OCI-M2 (cell line): Measurements from ENCODE around the gene ATAD1.
"Not testable (repeated sequence)": the region's sequence is repeated elsewhere in the genome, so short reads cannot be mapped to it uniquely, and the experiment has no call there.

ENCODE experiments used
- DNase-seq: peaks from one replicate; lab custom pipeline; 2025; ENCODE audit not compliant: unreplicated experiment; lab: John Stamatoyannopoulos, UW

ATAD1 gene

DNA sequence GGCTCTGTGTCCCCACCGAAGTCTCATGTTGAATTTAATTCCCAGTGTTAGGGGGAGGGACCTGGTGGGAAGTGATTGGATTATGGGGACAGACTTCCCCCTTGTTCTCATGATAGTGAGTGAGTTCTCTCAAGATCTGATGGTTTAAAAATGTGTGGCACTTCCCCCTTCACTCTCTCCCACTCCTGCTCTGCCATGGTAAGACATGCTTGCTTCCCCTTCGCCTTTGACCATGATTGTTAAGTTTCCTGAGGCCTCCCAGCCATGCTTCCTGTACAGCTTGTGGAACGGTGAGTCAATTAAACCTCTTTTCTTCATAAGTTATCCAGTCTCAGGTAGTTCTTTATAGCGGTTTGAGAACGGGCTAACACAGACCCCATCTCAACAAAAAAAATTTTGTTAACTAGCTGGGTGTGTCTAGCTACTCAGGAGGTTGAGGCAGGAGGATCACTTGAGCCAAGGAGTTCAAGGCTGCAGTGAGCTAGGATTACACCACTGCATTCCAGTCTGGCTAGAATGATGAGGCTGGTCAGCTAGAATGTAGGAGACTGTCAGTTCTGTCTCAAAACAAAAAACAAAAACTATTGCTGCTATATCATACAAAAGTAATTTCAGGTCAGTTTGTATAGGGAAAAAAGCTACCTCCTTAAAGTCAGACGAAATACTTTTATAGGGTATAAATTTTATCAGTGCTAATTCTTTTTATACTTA, 57.7 kb downstream of the ATAD1 start:
- DNase-seq = no peak

DNA sequence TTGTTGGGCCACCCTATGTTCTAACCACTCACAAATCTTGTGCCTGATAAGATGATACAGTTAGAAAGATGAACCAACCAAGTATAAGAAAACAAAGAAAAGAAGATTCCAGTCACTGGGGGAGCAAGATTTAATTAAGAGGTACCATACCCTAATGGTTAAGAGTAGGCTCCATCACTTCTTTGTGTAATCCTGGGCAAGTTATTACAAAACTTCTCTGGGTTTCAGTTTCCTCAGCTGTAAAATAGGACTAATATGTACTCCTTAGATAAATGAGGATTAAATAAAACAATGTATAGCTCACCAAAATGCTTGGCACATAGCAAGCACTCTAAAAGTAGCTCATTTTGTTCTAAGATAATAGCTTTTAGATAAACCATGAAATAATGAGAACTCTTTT, 58.5 kb downstream of the ATAD1 start:
- DNase-seq = no peak

DNA sequence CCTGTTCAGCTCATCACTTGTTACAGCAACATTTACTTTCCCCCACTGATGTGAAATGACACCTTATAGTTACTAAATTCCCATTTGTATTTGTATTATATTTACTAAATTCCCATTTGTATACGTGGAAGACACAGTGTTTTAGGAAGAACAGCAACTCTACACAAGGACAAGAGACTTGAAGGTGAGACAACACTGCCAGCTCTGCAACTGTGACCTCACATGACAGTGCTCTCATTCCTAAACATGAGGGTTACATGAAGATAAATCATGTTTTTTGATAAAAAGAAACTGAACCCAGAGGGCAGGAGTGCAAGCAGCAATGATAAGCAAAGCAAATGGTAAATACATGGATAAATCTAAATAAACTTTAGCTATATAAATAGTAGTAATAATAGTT, 60.3 kb downstream of the ATAD1 start:
- no peak for DNase-seq

DNA sequence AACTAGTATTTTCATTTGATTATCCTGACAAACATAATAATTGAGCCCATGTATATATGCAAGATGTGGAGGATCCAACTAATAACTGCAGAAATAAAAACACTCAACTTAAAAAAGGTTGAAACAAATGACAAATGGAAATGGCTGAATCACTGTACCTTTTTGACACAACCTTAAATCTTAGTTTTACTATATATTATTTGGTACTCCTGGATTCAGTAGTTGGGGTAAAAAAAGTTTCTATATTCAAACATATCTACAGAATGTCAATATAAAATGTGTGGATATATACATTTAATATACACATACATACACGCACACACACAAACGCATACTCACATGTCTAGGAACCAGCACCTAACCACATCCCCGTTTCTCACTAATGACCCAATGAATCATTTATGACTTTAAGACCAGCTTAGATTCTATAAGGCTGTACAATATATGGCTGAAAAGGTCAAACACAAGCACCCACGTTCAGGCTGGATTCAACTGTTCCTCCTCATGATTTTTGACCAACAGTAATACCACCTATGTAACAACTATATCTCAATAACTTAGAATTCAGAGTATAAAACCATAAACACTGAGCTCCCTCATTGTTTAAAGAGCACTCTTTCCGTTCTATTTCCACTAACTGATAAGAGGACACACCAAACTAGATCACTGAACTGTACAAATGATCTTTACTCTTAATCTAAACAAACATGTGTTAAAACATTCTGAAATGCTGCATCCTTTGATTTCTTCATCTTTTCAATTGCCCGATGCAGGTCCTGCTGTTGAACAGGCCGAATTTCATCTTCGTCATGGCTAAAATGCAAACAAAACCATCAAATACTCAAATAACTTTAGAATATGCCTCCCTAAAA, 63.8 kb downstream of the ATAD1 start:
- no peak for DNase-seq

DNA sequence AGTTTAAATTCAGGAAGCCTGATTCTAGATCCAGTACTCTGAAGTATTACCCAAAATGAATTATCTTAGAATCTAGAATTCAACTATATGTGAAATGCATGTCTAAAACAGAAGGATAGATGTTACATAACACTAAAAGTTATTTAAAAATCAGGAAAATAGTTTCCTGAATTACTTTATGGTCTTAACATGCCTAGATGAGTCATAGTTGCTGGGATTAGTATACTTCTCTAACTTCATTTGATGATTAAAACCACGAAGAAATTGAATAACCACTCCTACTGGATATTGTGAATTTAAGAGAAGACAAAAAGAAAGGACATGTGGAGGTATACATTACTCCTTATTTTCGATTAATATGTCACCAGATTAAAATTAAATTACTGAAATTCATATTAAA, 65.5 kb downstream of the ATAD1 start:
- no peak for DNase-seq

DNA sequence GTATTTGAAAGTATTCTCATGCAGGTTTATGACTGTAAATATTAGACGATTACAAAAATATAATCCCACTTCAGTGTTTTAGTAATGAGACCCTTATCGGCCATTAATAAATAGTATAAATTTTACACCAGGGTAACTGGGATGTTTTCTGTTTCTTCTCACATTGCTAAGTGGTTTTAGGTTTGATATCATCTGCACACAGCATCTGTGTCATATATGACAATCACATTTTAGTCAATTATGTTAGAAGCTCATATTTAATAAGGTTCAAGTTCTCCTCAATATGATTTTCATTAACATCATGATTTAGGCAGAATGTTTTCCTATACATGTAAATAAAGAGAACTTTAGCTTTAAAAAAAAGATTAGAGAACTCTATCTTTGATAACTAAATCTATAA, 66.8 kb downstream of the ATAD1 start:
- DNase-seq = no peak

DNA sequence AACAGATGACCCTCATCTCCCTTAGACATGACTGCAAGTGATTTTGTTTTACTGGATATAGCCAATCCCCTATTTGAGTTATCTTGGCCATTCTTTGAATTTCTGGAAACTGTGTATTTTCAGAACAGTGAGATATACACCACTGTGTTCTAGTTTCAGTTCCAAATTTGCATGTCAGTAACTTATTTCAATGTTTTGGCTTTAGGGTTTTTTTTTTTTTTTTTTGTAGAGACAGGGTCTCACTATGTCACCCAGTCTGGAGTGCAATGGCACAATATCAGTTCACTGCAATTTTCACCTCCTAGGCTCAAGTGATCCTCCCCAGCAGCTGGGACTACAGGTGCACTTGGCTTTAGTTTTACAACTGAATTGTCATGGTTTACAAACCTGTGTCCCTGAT, 67.2 kb downstream of the ATAD1 start:
- no peak for DNase-seq

DNA sequence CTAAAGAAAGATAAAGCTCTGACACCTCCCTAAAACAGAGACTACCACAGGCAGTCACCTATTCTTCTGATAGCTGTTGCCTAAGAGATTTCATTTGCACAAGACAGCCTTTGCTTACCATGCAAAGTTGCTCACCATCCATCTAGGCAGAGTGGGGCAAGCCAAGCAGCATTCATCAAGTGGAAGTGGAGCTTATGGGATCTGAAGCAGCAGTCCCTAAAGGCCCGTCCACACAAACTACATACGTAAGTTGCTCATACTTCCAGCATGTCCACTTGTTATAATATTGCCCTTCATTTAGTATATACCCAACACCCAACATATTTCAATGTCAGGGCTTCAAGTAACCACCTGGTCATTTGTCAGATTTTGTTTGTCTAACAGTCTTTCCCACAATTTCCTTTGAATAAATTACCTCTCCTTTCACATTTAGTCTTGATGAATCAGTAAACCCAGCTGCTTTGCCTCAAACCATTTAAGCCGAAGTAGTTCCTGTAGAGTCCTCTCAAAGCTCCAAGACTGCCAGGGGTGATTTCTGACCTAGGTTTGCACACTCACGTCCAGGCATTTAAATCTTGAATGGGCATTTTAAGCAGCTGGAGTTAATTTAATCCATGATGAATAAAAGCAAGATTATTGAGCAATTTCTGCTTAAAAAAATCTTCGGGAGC, 67.9 kb downstream of the ATAD1 start:
- DNase-seq = no peak

DNA sequence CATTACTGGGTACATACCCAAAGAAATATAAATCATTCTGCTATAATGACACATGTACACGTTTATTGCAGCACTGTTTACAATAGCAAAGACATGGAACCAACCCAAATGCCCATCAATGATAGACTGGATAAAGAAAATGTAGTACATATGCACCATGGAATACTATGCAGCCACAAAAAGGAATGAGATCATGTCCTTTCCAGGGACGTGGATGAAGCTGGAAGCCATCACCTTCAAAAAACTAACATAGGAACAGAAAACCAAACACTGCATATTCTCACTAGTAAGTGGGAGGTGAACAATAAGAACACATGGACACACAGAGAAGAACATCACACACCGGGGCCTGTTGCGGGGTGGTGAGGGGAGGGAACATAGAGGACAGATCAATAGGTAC, 69.8 kb downstream of the ATAD1 start:
- not testable (repeated sequence) for DNase-seq

DNA sequence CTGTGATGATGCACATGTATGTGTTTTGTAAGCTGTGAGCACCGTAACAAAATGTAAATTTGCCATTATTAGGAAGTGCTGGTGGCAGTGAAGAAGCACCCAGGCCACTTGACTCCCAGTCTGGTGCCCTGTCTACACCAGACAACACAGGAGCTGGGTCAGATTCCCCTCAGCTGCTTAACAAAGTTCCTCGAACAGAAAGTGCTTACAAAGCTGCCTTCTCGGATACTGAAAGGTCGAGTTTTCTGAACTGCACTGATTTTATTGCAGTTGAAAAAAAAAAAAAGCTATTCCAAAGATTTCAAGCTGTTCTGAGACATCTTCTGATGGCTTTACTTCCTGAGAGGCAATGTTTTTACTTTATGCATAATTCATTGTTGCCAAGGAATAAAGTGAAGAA, 71.1 kb downstream of the ATAD1 start:
- DNase-seq = no peak

DNA sequence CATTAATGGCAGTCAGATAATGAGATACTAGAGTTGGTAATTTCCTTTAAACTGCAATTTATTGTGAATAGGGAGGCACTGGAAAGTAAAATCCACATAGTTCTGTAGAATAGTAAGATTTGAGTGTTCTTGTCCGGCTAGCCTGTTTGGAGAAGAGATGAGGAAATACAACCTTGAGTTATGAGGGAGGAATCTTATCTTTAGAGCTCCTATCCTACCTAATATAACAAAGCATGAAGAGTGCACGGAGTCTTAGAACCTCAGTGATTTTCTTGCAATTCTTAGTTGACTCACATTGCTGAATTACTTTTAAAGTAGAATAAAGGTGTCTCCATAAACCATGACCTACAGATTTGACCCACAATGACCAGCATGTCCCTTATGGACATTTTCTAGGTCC, 73.4 kb downstream of the ATAD1 start:
- DNase-seq = no peak

DNA sequence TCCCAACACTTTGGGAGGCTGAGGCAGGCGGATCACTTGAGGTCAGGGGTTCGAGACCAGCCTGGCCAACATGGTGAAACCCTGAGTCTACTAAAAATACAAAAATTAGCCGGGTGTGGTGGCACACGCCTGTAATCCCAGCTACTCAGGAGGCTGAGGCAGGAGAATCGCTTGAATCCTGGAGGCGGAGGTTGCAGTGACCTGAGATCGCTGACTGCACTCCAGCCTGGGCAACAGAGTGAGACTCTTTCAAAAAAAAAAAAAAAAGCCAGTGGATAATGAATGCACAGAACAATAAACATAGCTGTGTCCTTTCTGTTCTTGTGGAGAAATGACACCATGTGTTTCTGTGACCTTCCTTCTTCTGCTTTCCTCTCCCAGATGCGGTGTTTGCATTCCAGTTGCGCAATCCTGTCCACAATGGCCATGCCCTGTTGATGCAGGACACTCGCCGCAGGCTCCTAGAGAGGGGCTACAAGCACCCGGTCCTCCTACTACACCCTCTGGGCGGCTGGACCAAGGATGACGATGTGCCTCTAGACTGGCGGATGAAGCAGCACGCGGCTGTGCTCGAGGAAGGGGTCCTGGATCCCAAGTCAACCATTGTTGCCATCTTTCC, 74.9 kb downstream of the ATAD1 start:
- DNase-seq = not testable (repeated sequence)

DNA sequence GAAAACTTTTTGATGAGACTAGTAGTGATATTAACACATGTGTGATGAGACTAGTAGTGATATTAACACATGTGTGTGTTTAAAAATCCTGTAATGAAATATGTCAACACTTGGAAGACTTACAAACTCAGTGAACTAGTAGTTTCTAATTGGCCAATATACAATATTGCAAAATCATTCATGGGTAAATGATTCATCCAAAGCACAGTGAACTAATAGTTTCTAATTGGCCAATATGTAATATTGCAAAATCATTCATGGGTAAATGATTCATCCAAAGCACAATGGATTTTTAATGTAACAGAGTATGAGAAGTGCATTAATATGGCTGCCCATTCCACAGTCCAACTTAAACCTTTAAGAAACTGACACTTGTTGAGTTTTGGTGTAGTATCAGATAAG, 77.8 kb downstream of the ATAD1 start:
- no peak for DNase-seq

DNA sequence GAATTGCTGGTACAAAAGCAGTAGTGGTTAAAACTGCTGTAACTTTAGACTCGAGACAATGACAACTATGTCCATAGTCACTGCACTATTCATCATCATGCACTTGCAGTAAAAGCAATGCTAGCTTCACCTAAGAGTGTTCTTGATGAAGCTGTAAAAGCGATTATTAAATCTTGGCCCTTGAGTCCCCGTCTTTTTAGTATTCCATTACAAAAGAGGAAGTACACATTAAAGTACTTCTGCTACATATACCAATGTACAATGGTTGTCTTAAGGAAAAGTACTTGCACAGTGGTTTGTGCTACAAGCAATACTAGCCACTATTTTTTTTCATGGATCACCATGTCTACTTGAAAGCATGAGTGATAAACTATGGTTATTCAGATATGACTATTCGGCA, 78.3 kb downstream of the ATAD1 start:
- DNase-seq = no peak

DNA sequence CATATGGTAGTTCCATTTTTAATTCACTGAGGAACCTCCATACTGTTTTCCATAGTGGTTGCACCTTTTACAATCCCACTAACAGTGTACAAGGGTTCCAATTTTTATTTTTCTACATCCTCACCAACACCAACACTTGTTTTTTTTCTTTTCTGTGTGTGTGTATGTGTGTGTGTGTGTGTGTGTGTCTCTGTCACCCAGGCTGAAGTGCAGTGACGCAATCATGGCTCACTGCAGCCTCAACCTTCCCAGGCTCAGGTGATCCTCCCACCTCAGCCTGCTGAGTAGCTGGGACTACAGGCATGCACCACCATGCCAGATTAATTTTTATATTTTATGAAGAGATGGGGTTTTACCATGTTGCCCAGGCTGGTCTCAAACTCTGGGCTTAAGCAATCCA, 79.8 kb downstream of the ATAD1 start:
- not testable (repeated sequence) for DNase-seq

DNA sequence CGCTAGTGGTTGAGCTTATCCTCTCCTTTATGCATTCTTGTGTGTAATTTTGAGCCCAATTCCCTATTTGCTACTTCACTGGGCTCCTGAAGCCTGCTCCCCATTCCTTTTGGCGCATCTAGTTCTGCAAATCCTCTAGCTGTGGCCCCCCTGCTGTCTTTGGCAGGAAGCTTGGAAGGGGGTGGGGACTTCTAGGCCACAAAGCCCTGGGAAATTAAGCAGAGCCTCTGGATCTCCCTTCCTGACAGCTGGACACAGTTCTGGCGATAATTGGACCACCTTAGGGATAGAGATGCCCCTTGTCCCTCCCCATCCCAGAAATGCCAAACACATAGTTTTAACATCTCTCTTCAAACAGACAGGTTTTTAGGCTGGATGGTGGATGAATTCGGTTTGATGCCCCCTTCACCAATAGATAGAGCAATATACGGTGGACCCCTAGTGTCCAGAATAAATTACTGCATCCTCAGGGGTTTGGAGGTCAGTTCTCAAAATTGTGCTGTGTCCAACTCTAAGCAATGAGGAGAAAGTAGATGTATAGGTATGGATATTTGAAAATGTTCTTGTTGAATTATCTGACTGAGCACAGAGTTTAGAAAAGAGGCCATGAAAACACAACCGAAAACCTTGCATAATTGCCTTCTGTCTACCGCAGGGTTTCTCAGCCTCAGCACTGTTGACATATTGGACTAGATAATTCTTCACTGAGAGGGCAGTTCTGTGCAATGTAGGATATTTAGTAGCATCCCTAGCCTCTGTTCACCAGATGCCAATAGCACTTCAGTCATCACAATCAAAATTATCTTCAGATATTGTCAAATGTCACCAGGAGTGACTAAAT, 82.8 kb downstream of the ATAD1 start:
- peak; percentile 20 for DNase-seq

DNA sequence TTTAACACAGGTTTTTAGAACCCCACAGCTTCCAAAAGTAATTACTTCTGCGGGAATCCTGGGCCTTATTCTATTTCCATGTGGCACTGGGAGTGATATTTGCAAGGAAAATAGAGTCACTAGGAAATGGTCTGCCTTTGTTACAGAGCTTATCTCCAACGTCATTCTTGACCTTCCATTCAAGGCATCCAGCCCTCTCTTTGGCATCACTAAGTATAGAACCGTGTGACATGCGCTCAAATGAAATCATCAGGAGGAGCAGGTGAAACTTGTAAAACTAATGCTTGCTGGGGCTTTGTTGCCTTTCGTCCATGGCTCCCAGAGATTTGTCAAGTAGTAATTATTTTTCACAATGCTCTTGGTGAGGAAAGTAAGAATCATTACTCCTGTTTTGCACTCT, 84.9 kb downstream of the ATAD1 start:
- no peak for DNase-seq

DNA sequence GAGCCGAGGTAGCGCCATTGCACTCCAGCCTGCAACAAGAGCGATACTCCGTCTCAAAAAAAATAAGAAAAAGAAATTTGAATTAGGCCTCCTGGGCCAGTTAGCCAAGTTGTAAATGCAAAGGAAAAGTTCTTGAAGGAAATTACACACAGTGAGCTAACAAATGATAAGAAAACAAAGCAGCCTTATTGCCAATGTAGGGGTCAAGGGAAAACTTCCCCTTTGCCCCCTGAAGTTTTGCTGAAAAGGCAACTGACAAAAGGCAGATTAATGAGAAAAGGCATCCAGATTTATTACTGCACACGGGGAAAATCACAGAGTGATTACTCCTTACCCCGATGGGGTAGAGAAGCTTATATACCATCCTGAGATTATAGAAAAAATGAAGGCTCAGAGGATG, 88.1 kb downstream of the ATAD1 start:
- no peak for DNase-seq

DNA sequence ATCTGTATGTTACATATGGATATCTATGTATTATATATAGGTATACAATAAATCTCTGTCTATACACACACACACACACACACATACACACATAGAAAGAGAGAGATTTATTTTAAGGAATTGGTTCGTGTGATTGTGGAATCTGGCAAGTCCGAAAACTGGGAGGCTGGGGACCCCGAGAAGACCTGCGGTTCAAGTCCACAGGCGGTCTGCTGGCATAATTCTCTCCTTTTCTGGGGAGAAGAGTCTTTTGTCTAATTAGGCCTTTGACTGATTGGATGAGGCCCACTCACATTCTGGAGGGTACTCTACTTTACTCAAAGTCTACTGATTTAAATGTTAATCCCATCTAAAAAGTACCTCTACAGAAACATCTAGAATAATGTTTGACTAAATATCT, 93.2 kb downstream of the ATAD1 start:
- DNase-seq = no peak

DNA sequence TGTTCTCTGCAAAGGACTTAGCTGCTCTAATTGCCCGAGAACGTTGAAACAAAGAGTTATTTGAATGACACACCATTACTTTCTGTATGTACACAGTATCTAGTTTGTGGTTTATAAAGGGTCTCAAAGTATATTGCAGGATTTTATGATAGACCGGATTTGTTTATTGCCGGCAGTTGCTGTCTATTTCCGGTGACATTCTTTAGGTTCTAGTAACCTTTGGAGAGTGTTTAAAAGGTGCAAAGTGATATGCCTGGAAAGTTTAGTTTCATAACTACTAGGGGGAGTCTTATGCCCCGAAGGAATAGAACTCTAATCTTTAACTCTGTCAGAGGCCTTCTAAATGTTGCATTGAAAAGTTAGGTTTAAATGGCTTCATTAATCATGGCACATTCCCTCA, 94.5 kb downstream of the ATAD1 start:
- no peak for DNase-seq

DNA sequence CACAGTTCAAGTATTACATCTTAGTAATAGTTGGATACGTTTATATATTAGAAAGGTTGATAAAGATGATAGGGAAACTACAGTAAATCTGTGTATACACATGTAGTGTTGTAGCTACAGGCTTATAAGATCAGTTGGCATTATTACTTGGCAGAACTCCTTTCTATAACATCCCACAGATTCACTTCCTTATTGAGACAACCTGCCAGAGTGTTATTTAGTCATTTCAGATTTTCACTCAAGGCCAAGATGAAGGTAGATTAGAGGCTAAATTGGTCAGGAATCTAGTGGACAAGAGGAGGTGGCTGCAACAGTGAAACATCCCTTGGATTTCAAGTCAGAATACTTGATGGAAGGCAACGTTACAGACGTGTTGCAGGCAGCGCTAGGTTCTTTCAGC, 95.3 kb downstream of the ATAD1 start:
- DNase-seq = no peak
